Kidney epithelial cell (primary cell): ENCODE results near the gene TNFAIP2. TPM values are rescaled to one million over a fixed set of nuclear protein-coding genes. Genes with fewer than 3 reads are reported as not detected.

Experiments
- DNase-seq: peaks from one replicate; pipeline ENCODE4 v3.0.0-alpha.2; 2010; ENCODE audit warnings: low read depth
- H3K27me3 ChIP-seq: 2 replicates; pipeline ENCODE4 v1.6.0; 2011; ENCODE audit warnings: low read length; ENCODE audit not compliant: control insufficient read depth, insufficient read depth
- H3K36me3 ChIP-seq: 2 replicates; pipeline ENCODE4 v1.5.1; 2011; ENCODE audit warnings: low read length; ENCODE audit not compliant: control insufficient read depth, insufficient read depth
- H3K4me3 ChIP-seq: 2 replicates; pipeline ENCODE4 v1.5.1; 2011; ENCODE audit warnings: low read depth, mild to moderate bottlenecking, control low read depth, low read length
- CTCF ChIP-seq: IDR thresholded peaks from 2 replicates; pipeline ENCODE4 v1.5.1; 2011; ENCODE audit warnings: mild to moderate bottlenecking, moderate library complexity, low read length, control low read depth, inconsistent platforms; ENCODE audit not compliant: insufficient read depth, poor library complexity, severe bottlenecking
- total RNA-seq: library from RNA; depleted of rRNA; stranded (reverse); fragments of >200 nt; gene quantifications from 2 replicates; pipeline ENCODE4 v1.2.3, GENCODE V29; 2015

The TNFAIP2 gene
- total RNA-seq, 1 donor from 2014 or later: 152 TPM

GRCh38 chr14:103097994-103098957 lies 25.0 kb upstream of the TNFAIP2 start:
- H3K4me3 ChIP-seq: no peak overlapping the region
- no peak for TF ChIP-seq CTCF
- no peaks in the 10 kb centered on the region for H3K36me3 ChIP-seq
- peaks cover 27% of the 10 kb centered on the region for H3K27me3 ChIP-seq
- no peak for DNase-seq

GRCh38 chr14:103099081-103099732 lies 24.1 kb upstream of the TNFAIP2 start:
- Histone ChIP-seq H3K4me3 (no peak overlapping the region), H3K27me3 (peaks cover 36% of the 10 kb centered on the region), H3K36me3 (no peaks in the 10 kb centered on the region)
- DNase-seq: no peak
- peak; percentile 9 for TF ChIP-seq CTCF

- TF ChIP-seq CTCF: no peak
- no peak for DNase-seq
- Histone ChIP-seq H3K4me3 (no peak overlapping the region), H3K36me3 (no peaks in the 10 kb centered on the region), H3K27me3 (peaks cover 42% of the 10 kb centered on the region)
Observed at GRCh38 chr14:103099733-103100280, 23.5 kb upstream of the TNFAIP2 start.

GRCh38 chr14:103100281-103101121 lies 22.8 kb upstream of the TNFAIP2 start:
- no peak for DNase-seq
- H3K36me3 ChIP-seq: no peaks in the 10 kb centered on the region
- peaks cover 43% of the 10 kb centered on the region for H3K27me3 ChIP-seq
- H3K4me3 ChIP-seq: no peak overlapping the region
- TF ChIP-seq CTCF: no peak

- H3K27me3 ChIP-seq: peaks cover 43% of the 10 kb centered on the region
- no peak for TF ChIP-seq CTCF
Observed at GRCh38 chr14:103101257-103101962, 21.9 kb upstream of the TNFAIP2 start.

More at GRCh38 chr14:103101257-103101962, 21.9 kb upstream of the TNFAIP2 start:
- no peak for DNase-seq
- Histone ChIP-seq H3K36me3 (no peaks in the 10 kb centered on the region), H3K4me3 (no peak overlapping the region)
